HFFc6 (cell line): ENCODE measurements around the gene PES1. TPM values are rescaled to one million over a fixed set of nuclear protein-coding genes. Genes with fewer than 3 reads are reported as not detected.

Experiments used
- DNase-seq: peaks from one replicate; pipeline ENCODE4 v3.0.0-alpha.2; 2018
- H3K27ac Mint-ChIP-seq: 2 replicates; pipeline ENCODE4 v1.8.0; 2020; ENCODE audit warnings: mild to moderate bottlenecking, mixed read lengths
- H3K27me3 Mint-ChIP-seq: 2 replicates; pipeline ENCODE4 v1.8.0; 2021; ENCODE audit warnings: mild to moderate bottlenecking, moderate library complexity, mixed read lengths; ENCODE audit not compliant: insufficient read depth
- H3K36me3 Mint-ChIP-seq: 2 replicates; pipeline ENCODE4 v1.8.0; 2021; ENCODE audit warnings: low read depth, mixed read lengths
- H3K4me1 Mint-ChIP-seq: 2 replicates; pipeline ENCODE4 v1.8.0; 2020; ENCODE audit warnings: low read depth, mixed read lengths
- H3K4me3 Mint-ChIP-seq: 2 replicates; pipeline ENCODE4 v1.8.0; 2020; ENCODE audit warnings: mild to moderate bottlenecking, moderate library complexity, mixed read lengths
- H3K9me3 Mint-ChIP-seq: 2 replicates; pipeline ENCODE4 v1.8.0; 2020; ENCODE audit warnings: mild to moderate bottlenecking, mixed read lengths
- total RNA-seq, 6 experiments: library from RNA; stranded (reverse); fragmentation: NEBNext Ultra II Directional; extraction: Animal tissue kit (Norgen Biotek cat#: 25700); gene quantifications; 2 replicates in 1 of 6; 3 replicates in 5 of 6; pipeline ENCODE4 v1.2.3, GENCODE V29; 2021
- TF ChIP-seq, protein P1 (sequence below): fragments of 200-600 bp; sonication (generic); IDR thresholded peaks from 2 replicates; pipeline ENCODE4 v1.5.0; 2021; ENCODE audit warnings: antibody characterized with exemption, mild to moderate bottlenecking

PES1 gene
- total RNA-seq, 6 experiments from 2014 or later, result 81.8 to 110 (median 86.9) TPM

DNA sequence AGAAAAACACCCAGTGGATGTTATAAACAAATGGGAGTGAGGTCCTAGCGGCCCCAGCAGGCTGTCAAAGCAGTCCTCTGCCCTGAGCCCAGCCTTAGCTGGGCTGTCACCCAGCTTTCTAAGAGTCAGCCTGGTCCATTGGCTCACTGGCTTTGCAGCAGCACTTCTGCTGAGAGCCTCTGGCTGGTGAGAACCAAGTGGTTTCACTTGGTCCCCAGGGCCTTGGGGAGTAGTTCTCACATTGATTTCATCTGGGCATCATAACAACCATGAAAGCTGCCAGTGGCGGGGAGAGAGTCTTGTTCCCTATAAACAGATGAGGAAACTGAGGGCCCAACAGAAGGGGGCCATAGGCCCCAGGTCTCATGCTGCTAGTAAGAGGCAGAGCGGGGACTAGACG, 56.5 kb downstream of the PES1 start:
- no peaks in the 10 kb centered on the region for H3K36me3 Mint-ChIP-seq
- TF ChIP-seq, protein P1, sequence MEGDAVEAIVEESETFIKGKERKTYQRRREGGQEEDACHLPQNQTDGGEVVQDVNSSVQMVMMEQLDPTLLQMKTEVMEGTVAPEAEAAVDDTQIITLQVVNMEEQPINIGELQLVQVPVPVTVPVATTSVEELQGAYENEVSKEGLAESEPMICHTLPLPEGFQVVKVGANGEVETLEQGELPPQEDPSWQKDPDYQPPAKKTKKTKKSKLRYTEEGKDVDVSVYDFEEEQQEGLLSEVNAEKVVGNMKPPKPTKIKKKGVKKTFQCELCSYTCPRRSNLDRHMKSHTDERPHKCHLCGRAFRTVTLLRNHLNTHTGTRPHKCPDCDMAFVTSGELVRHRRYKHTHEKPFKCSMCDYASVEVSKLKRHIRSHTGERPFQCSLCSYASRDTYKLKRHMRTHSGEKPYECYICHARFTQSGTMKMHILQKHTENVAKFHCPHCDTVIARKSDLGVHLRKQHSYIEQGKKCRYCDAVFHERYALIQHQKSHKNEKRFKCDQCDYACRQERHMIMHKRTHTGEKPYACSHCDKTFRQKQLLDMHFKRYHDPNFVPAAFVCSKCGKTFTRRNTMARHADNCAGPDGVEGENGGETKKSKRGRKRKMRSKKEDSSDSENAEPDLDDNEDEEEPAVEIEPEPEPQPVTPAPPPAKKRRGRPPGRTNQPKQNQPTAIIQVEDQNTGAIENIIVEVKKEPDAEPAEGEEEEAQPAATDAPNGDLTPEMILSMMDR, result no peak
- peaks cover 12% of the 10 kb centered on the region for H3K27me3 Mint-ChIP-seq

GRCh38 chr22:30531651-30532608, 59.8 kb downstream of the PES1 start:
- Mint-ChIP-seq H3K27ac (no peak overlapping the region), H3K4me1 (no peaks in the 10 kb centered on the region), H3K36me3 (no peaks in the 10 kb centered on the region), H3K4me3 (no peak overlapping the region), H3K27me3 (peaks cover 9% of the 10 kb centered on the region), H3K9me3 (no peaks in the 10 kb centered on the region)
- no peak for DNase-seq
- TF ChIP-seq, protein P1, result 0 out of 2 replicates have a peak, but pooled peaks have one; percentile 10

More for the DNA sequence above, 56.5 kb downstream of the PES1 start:
- no peak for DNase-seq
- no peak overlapping the region for H3K4me3 Mint-ChIP-seq
- H3K27ac Mint-ChIP-seq, result no peak overlapping the region
- H3K9me3 Mint-ChIP-seq, result no peaks in the 10 kb centered on the region
- peaks cover 5% of the 10 kb centered on the region; the same call in 1 of the 2 replicates for H3K4me1 Mint-ChIP-seq

DNA sequence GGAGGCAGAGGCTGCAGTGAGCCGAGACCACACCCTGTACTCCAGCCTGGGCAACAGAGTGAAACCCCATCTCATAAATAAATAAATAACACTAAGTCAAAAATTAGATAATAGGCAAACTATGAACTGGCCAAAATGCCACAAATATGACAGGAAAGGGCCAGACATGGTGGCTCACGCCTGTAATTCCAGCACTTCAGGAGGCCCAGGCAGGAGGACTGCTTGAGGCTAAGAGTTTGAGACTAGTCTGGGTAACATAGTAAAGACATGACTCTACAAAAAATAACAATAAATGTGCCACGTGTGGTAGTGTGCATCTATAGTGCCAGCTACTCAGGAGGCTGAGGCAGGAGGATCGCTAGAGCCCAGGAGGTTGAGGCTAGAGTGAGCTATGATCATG, 65.1 kb downstream of the PES1 start:
- Mint-ChIP-seq H3K27ac (no peak overlapping the region), H3K9me3 (no peaks in the 10 kb centered on the region), H3K4me1 (no peaks in the 10 kb centered on the region), H3K36me3 (no peaks in the 10 kb centered on the region), H3K27me3 (peaks cover 29% of the 10 kb centered on the region), H3K4me3 (no peak overlapping the region)
- no peak for DNase-seq
- TF ChIP-seq, protein P1, result no peak

Other genes starting within 250 kb of the PES1 start
- 100 to 1,000 TPM; 166 to 197 (median 181) TPM for gene SF3A1, start 235.0 kb downstream of the PES1 start, total RNA-seq
- gene CCDC157, start 234.9 kb downstream of the PES1 start, total RNA-seq, result 1 to 10 TPM; 1.4 to 1.6 (median 1.5) TPM
- gene RNF215, start 204.5 kb downstream of the PES1 start, total RNA-seq, result 10 to 100 TPM; 12.7 to 18.9 (median 15.3) TPM
- 10 to 100 TPM; 18.4 to 24.0 (median 22.8) TPM for gene SEC14L2, start 194.9 kb downstream of the PES1 start, total RNA-seq
- 1 to 10 TPM; 1.7 to 5.7 (median 4.1) TPM for gene MTFP1, start 166.1 kb downstream of the PES1 start, total RNA-seq
- not detected for gene SEC14L3, start 119.9 kb downstream of the PES1 start, total RNA-seq
- not detected for gene SEC14L4, start 86.2 kb downstream of the PES1 start, total RNA-seq
- gene SEC14L6, start 45.2 kb downstream of the PES1 start, total RNA-seq, result not detected
- gene GAL3ST1, start 17.2 kb downstream of the PES1 start, total RNA-seq, result not detected
- 1 to 10 TPM; 2.3 to 3.2 (median 2.9) TPM for gene TCN2, start 15.3 kb upstream of the PES1 start, total RNA-seq
- gene SLC35E4, start 43.9 kb upstream of the PES1 start, total RNA-seq, result 1 to 10 TPM; 4.9 to 7.4 (median 5.5) TPM
- gene DUSP18, start 76.0 kb upstream of the PES1 start, total RNA-seq, result 1 to 10 TPM; 4.7 to 7.3 (median 6.0) TPM
- gene OSBP2, start 103.0 kb upstream of the PES1 start, total RNA-seq, result under 1 TPM in 5 of 6 experiments, not detected in 1; 0.09 to 0.37 (median 0.28) TPM